Fibroblast of the conjunctiva (primary cell): ENCODE data around the gene BBS1.
"Not testable (repeated sequence)": the region's sequence is repeated elsewhere in the genome, so short reads cannot be mapped to it uniquely, and the experiment has no call there.

ENCODE experiments used
- DNase-seq: peaks from one replicate; pipeline ENCODE4 v3.0.0-alpha.2; 2010; ENCODE audit warnings: low read depth

The BBS1 gene

DNA sequence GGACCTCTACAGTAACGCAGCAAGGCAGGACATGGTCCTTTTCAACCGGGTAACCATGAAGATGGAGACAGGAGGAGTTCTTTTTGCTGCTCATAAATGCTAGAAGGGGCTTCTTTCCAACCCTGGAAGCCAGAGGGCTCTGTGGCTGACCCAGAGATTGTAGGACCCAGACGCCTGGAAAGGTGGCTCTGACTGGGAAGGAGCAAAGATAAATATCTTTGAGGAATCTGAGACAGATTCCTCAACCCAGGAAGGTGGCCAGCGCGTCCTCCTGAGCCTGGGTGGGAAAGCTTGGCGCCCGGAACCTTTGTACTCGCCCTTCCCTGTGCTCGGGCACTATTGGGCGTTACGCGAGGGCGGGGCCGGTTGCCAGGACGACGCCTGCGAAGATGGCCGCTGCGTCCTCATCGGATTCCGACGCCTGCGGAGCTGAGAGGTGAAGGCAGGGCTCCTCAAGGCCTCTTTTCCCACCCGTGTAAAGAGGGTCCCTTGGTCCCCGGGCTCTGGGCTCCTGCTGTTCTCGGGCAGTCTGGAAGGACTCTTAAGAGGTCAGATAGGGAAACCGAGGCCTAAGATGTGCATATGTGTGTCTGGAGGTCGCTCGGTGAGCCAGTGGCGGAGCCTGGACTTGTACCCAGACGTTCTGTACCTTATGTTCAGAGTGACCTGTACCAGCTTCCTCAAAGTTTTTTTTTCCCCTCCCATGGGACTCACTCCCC is at the start of gene BBS1:
Gene BBS1, plus strand, starts transcription at position 365 of the 719 bp plus-strand sequence. Its CDS starts 25 bp downstream, at position 390.
- peak; percentile 27 for DNase-seq

DNA sequence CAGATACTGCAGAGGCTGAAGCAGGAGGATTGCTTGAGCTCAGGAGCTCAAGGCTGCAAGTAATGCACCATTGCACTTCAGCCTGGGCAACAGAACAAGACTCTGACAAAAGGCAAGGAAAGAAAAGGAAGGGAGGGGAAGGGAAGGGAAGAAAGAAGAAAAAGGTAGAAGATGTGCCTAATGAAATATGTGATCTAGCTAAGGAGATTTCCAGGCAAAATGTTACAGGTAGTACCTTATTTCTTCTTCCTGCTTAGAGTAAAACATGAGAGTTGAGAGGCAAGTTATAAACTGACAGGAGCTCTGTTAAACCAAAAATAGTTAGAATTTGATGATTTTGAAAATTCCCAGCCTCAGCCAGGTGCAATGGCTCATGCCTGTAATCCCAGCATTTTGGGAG is 48.4 kb upstream of the BBS1 start:
- DNase-seq = no peak

DNA sequence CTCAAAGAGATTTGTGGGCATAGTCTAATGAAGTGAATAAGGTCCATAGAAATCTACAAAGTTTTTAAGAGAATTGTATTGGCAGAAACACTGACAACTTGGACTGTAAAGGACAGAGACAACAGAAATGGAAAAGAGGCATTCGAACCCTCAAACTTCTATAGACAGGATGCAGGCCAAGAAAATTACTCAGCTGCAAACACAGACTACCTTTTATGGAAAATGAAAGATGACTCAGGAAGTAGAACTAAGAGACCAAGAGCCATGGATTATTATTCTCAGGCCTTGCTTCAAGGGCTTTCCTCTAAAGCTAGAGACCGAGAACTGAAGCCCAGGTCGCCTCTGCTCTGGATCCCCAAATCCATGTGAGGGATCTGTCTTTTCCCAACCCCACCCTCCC is 47.5 kb upstream of the BBS1 start:
- DNase-seq = no peak

GRCh38 chr11:66464116-66464515 is 46.3 kb upstream of the BBS1 start:
- DNase-seq = not testable (repeated sequence)

- no peak for DNase-seq
These were observed 45.5 kb upstream of the BBS1 start for GRCh38 chr11:66464916-66465315.

GRCh38 chr11:66465373-66466224 is 44.8 kb upstream of the BBS1 start:
- no peak for DNase-seq

DNA sequence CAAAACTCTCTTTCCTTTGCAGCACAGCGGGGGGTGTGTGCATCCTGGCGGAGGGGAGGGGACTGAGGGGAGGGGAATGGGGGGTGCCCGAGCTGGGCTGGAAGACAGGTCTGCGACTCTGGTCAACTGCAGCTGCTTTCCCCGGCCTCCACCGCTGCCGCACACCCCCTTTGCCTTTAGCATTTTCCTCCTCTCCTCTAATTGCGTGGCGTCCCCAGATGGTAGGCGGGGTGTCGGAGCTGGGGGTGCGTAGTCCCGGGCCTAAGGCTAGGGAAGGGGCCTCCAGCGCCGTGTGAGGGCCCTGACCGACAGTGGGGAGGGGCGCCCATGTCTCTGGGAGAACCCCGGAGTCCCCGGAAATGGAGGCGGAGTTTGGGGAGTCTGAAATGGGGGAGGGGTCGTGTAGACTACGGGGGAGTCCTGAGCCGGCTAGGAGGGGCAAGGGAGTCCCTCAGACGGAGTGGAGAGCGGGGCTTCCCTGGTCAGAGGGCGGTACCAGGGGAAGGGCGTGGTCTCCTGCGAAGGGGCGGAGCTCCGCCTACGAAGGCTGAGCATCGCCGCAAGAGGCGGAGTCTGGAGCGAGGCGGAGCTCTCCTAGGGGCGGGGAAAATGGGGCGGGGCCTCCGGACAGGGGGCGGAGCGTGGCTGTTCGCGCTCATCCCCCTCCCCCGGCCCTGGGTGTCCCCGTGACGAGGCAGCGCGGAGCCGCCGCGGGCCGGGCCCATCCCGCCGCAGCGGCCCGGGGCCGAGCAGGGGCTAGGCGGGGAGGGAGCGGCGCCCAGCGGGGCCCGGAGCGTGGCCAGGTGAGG is 44.0 kb upstream of the BBS1 start, which contains the start of gene PELI3:
Gene PELI3, plus strand, starts transcription at position 681 of the 809 bp plus-strand sequence. CDS start 1,224 bp downstream, outside the sequence.
- DNase-seq = peak; percentile 83

GRCh38 chr11:66467034-66467659 is 43.3 kb upstream of the BBS1 start:
- DNase-seq = no peak

GRCh38 chr11:66467756-66468155 is 42.7 kb upstream of the BBS1 start:
- peak; percentile 14 for DNase-seq

- DNase-seq = no peak
These were observed 41.7 kb upstream of the BBS1 start for GRCh38 chr11:66468691-66469090.

- DNase-seq = no peak
These were observed 41.0 kb upstream of the BBS1 start for GRCh38 chr11:66469441-66469840.

DNA sequence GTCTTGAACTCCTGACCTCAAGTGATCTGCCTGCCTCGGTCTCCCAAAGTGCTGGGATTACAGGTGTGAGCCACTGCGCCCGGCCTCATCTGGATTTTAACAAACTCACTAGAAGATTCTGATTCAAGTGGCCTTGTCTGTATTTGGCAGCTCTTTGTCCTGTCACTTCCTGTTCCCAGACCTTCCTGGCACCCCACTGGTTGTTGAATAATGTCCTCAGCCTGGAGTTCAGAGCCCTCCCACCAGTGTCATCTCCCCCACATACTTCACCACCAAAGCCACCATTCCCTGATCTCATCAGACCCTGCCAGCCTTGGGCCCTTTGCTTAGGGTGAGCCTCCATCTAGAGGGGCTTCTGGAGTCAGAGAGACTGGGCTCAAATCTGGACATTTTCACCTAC is 40.4 kb upstream of the BBS1 start:
- no peak for DNase-seq

- no peak for DNase-seq
These were observed 39.3 kb upstream of the BBS1 start for GRCh38 chr11:66471142-66471541.

- DNase-seq = no peak
These were observed 38.4 kb upstream of the BBS1 start for GRCh38 chr11:66472054-66472453.

DNA sequence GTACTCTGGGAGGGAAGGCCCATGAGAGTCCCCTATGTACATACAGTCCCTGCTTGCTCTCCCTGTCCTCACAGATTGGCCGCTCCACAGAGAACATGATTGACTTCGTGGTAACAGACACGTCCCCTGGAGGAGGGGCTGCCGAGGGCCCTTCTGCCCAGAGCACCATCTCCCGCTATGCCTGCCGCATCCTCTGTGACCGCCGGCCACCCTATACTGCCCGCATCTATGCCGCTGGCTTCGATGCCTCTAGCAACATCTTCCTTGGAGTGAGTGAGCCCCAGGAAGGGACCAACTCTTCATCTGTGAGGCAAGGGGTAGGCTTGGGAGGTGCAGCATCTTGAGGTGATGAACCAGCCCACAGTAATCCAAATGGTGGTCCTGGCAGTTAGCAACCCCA is 37.3 kb upstream of the BBS1 start:
- DNase-seq = no peak

DNA sequence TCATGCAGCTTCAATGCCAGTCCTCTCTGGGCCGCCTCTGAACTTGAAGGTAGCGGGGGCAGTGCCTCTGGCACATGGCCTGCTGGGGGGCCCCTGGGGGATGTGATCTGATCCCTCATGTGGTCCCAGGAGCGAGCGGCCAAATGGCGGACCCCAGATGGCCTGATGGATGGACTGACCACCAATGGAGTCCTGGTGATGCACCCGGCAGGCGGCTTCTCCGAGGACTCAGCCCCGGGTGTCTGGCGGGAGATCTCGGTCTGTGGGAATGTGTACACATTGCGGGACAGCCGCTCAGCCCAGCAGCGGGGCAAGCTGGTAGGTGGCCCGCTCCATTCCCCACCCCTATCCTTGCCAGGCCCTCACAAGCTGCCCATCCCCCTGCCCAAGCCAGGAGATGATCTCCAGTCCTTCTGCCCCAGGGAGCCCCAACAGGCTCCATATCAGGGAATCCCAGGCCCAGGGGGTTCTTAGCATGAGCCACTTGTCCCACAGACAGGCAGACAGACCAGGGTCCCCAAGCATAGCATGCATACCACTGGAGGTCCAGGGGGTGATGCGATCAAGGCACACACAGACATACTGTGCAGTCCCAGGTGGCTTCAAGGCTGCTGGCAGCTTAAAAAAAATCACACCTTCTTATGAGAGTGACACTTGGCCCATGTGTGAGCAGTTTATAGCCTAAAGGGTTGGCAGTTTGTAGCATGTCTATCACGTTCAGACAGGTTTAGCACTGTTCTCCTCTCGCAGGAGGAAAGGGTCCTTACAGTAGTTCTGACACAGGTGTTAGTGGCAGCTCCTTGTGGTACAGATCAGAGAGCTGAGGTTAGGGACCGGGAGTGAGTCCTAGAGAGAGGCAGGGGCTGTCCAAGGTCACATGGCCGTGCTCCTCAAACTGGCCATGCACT is 36.6 kb upstream of the BBS1 start:
- no peak for DNase-seq

DNA sequence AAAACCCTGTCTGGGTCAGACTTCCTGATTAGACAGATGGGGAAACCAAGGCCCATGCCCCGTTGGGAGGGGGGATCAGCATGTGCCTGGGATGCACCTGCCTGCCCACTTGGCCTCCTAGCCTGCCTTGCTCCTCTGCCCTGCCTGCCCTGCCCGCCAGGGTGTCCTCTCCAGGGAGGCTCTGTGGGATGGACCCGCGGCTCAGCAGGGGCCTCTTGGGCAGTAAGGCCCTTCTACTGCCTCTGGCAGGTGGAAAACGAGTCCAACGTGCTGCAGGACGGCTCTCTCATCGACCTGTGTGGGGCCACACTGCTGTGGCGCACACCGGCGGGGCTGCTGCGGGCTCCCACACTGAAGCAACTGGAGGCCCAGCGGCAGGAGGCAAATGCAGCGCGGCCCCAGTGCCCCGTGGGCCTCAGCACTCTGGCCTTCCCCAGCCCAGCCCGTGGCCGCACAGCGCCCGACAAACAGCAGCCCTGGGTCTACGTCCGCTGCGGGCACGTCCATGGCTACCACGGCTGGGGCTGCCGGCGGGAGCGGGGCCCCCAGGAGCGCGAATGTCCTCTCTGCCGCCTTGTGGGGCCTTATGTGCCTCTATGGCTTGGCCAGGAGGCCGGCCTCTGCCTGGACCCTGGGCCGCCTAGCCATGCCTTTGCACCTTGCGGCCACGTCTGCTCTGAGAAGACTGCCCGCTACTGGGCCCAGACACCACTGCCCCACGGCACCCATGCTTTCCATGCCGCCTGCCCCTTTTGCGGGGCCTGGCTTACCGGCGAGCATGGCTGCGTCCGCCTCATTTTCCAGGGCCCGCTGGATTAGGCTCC is 34.9 kb upstream of the BBS1 start:
- no peak for DNase-seq

- no peak for DNase-seq
These were observed 34.1 kb upstream of the BBS1 start for GRCh38 chr11:66476173-66476840.

DNA sequence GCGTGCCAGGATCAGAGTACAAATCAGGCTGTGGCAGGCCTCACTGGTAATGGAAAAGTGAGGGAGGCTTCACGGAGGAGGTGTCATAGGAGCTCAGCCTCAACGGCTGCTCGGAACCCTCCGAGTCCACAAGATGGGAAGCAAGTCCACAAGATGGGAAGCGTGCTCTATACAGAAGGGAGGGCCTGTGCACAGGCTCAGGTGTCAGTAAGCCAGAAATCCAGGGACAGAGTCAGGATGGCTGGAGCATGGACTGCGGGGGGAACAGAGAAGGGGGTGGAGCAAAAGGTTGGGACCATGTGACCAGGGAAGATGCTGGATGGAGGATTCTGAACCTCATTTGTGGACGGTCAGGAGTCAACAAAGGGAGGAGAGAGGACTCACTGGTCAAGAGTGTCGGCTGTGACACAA is 33.6 kb upstream of the BBS1 start:
- DNase-seq = no peak
